Measurements from ENCODE around the gene CASP3.
"Not testable (repeated sequence)": the region's sequence is repeated elsewhere in the genome, so short reads cannot be mapped to it uniquely, and the experiment has no call there.

The CASP3 gene

DNA sequence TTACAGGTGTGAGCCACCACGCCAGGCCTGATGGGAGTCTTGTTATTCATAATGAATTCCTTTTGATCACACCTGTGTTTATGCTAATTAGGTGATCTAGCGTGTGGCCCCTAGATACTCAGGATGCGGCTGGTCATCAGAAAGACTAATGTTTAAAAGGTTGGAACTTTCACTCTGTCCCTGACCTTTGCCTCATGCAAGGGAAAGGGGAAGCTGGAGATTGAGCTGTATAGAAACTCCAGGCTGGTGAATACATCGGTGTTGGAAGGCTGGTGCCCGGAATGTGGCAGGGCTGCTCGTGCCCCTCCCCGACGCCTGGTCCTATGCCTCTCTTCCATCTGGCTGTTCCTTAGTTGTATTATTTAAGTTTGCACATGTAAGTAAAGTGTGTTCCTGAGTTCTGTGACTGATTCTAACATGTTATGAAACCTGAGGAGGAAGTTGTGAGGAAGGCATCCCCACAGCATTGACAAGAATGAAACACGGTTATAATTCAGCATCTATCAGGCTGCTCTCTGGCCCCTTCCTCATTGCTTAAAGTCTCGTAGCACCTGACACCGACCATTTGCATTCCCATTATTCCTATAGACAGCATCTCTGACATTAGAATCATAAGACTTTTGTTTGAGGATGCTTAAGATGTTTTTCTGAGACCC, 28.9 kb downstream of the CASP3 start:
- H2BK12ac ChIP-seq (ENCODE audit: low read length in 2 of 2): no peak overlapping the region
- 95% methylated on average over 8 of the region's 11 CpGs for WGBS

DNA sequence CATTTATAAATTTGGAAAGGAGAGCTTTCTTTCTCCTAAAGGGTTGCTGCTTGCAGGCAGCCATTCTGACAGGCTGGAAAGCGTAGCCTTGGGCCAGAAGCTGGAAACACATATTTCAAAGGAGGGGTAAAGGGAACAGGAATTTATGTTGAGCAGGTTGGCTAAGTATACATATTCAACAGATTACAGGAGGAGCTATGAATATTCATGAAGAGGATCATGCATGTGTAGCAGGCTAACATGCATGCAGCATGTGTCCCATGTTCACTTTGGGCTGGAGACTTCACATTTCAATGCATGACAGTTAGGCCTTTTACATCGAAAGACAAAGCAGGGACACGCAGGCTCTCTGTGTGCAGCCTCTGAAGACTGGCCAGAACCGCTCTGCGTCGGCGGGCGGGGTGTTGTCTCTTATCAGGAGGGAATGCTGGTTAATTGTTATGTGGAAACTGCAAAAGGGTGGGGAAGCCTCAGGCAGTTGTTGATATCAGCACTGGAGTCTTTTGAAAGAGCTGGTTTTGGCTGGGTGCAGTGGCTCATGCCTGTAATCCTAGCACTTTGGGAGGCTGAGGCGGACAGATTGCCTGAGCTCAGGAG, 31.5 kb downstream of the CASP3 start:
- no peak overlapping the region for H3K4me3 ChIP-seq (ENCODE audit: insufficient read depth in 1 of 2, low read depth in 1 of 2, low read length in 2 of 2)
- no peak overlapping the region for H4K91ac ChIP-seq (ENCODE audit: low read length)
- no peak overlapping the region for H3K18ac ChIP-seq (ENCODE audit: low read depth in 1 of 2, low read length in 2 of 2)
- WGBS: 96% methylated on average over 8 of the region's 9 CpGs
- H2BK15ac ChIP-seq (ENCODE audit: low read depth, poor library complexity, severe bottlenecking): no peak overlapping the region
- no peak overlapping the region for H2AFZ ChIP-seq (ENCODE audit: low read depth, low read length)
- H2AK5ac ChIP-seq (ENCODE audit: low read length, severe bottlenecking): no peak overlapping the region
- no peak overlapping the region for H3K4ac ChIP-seq (ENCODE audit: low read depth in 1 of 2, low read length in 2 of 2)
- no peak overlapping the region for H3K4me2 ChIP-seq (ENCODE audit: low read length, poor library complexity, severe bottlenecking)
- H3K4me1 ChIP-seq (ENCODE audit: control insufficient read depth, insufficient read depth, low read depth, low read length): peaks cover 2% of the 10 kb centered on the region
- no peak overlapping the region for H2BK5ac ChIP-seq (ENCODE audit: low read depth, low read length, poor library complexity, severe bottlenecking)
- DNase-seq: no peak
- no peak overlapping the region for H2BK12ac ChIP-seq (ENCODE audit: low read length in 2 of 2)
- H3K23ac ChIP-seq (ENCODE audit: low read length in 2 of 2): no peak overlapping the region
- no peak overlapping the region for H3K27ac ChIP-seq (ENCODE audit: low read length, poor library complexity, severe bottlenecking)
- H3K14ac ChIP-seq (ENCODE audit: low read length in 2 of 2): no peak overlapping the region
- no peaks in the 10 kb centered on the region for H3K27me3 ChIP-seq (ENCODE audit: control insufficient read depth in 1 of 2, insufficient read depth in 1 of 2, low read length in 2 of 2)
- H3K9me3 ChIP-seq (ENCODE audit: control insufficient read depth, low read length): no peaks in the 10 kb centered on the region
- no peak overlapping the region for H2BK120ac ChIP-seq (ENCODE audit: low read depth, low read length)
- no peaks in the 10 kb centered on the region for H3K79me1 ChIP-seq (replicated peaks; ENCODE audit: low read length, poor library complexity, severe bottlenecking)
- no peak overlapping the region for H4K8ac ChIP-seq (ENCODE audit: low read length)
- no peaks in the 10 kb centered on the region for H3K36me3 ChIP-seq (ENCODE audit: control insufficient read depth in 1 of 2, insufficient read depth in 2 of 2, low read depth in 1 of 2, low read length in 2 of 2)
- H3K9ac ChIP-seq (ENCODE audit: low read length): no peak overlapping the region

More for the DNA sequence above, 28.9 kb downstream of the CASP3 start:
- Histone ChIP-seq H3K14ac (ENCODE audit: low read length in 2 of 2) (no peak overlapping the region), H2BK15ac (ENCODE audit: low read depth, poor library complexity, severe bottlenecking) (no peak overlapping the region), H3K27ac (ENCODE audit: low read length, poor library complexity, severe bottlenecking) (no peak overlapping the region), H3K79me1 (replicated peaks; ENCODE audit: low read length, poor library complexity, severe bottlenecking) (no peaks in the 10 kb centered on the region), H3K36me3 (ENCODE audit: control insufficient read depth in 1 of 2, insufficient read depth in 2 of 2, low read depth in 1 of 2, low read length in 2 of 2) (peaks cover 9% of the 10 kb centered on the region in 2 experiments), H3K4me2 (ENCODE audit: low read length, poor library complexity, severe bottlenecking) (no peak overlapping the region), H4K8ac (ENCODE audit: low read length) (no peak overlapping the region), H3K9me3 (ENCODE audit: control insufficient read depth, low read length) (no peaks in the 10 kb centered on the region), H3K4me3 (ENCODE audit: insufficient read depth in 1 of 2, low read depth in 1 of 2, low read length in 2 of 2) (no peak overlapping the region), H4K91ac (ENCODE audit: low read length) (no peak overlapping the region), H3K23ac (ENCODE audit: low read length in 2 of 2) (no peak overlapping the region), H3K27me3 (ENCODE audit: control insufficient read depth in 1 of 2, insufficient read depth in 1 of 2, low read length in 2 of 2) (no peaks in the 10 kb centered on the region), H2BK120ac (ENCODE audit: low read depth, low read length) (no peak overlapping the region), H2AK5ac (ENCODE audit: low read length, severe bottlenecking) (no peak overlapping the region), H3K18ac (ENCODE audit: low read depth in 1 of 2, low read length in 2 of 2) (no peak overlapping the region), H3K4me1 (ENCODE audit: control insufficient read depth, insufficient read depth, low read depth, low read length) (peaks cover 2% of the 10 kb centered on the region), H2BK5ac (ENCODE audit: low read depth, low read length, poor library complexity, severe bottlenecking) (no peak overlapping the region), H3K9ac (ENCODE audit: low read length) (no peak overlapping the region), H2AFZ (ENCODE audit: low read depth, low read length) (no peak overlapping the region), H3K4ac (ENCODE audit: low read depth in 1 of 2, low read length in 2 of 2) (no peak overlapping the region)
- DNase-seq: no peak

DNA sequence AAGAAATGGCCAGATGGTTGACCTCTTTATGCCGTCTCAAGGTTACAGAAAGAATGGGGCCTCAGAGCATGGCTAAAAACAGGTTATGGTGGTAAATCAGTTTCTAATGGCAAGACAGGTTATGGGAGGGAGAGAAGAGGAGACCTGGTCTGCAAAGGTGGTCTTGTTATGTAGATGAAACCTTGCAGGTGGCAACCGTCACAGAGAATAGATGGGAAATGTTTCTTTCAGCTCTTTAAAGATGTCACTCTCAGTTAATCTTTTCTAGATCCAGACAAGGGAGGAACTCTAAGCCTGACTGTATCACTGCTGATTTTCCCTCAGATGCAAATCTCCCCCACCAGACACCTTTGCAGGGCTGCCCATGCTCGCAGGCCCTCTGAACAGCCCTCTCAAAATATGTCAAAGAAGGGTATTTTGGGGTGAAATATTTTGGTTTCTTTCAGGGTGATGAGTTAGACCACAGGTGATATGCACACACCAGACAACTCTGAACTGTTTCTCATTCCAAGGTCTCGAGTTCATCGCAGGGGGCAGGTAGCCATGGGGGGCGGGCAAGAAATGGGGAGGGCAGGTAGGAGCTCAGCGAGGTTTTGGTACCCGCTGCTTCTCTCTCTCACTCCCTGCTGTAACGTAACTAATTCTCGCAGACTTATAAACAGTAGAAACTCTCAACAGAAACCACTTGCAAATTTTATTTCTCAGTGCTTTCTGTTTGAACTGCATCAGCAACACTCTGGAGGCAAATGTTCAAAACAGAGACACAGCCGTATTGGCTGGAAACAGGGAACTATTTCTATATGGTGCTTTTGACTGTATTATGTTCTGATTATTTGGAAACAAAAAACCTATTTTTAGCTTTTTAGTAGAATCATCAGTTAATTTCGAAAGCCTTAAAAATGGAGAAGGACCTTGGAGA, 32.4 kb downstream of the CASP3 start:
- peaks cover 2% of the 10 kb centered on the region for H3K4me1 ChIP-seq (ENCODE audit: control insufficient read depth, insufficient read depth, low read depth, low read length)

GRCh38 chr4:184616168-184616567, 33.1 kb downstream of the CASP3 start:
- H3K27me3 ChIP-seq (ENCODE audit: control insufficient read depth in 1 of 2, insufficient read depth in 1 of 2, low read length in 2 of 2); H4K91ac ChIP-seq (ENCODE audit: low read length); H2BK15ac ChIP-seq (ENCODE audit: low read depth, poor library complexity, severe bottlenecking); H3K4me1 ChIP-seq (ENCODE audit: control insufficient read depth, insufficient read depth, low read depth, low read length); H4K8ac ChIP-seq (ENCODE audit: low read length); H3K36me3 ChIP-seq (ENCODE audit: control insufficient read depth in 1 of 2, insufficient read depth in 2 of 2, low read depth in 1 of 2, low read length in 2 of 2); H3K27ac ChIP-seq (ENCODE audit: low read length, poor library complexity, severe bottlenecking); H2AK5ac ChIP-seq (ENCODE audit: low read length, severe bottlenecking); H2AFZ ChIP-seq (ENCODE audit: low read depth, low read length); H3K79me1 ChIP-seq (replicated peaks; ENCODE audit: low read length, poor library complexity, severe bottlenecking); H3K23ac ChIP-seq (ENCODE audit: low read length in 2 of 2); H2BK120ac ChIP-seq (ENCODE audit: low read depth, low read length); H3K9ac ChIP-seq (ENCODE audit: low read length); H2BK5ac ChIP-seq (ENCODE audit: low read depth, low read length, poor library complexity, severe bottlenecking); H3K9me3 ChIP-seq (ENCODE audit: control insufficient read depth, low read length); H3K4me3 ChIP-seq (ENCODE audit: insufficient read depth in 1 of 2, low read depth in 1 of 2, low read length in 2 of 2); H3K4ac ChIP-seq (ENCODE audit: low read depth in 1 of 2, low read length in 2 of 2); H3K4me2 ChIP-seq (ENCODE audit: low read length, poor library complexity, severe bottlenecking); H3K14ac ChIP-seq (ENCODE audit: low read length in 2 of 2); H2BK12ac ChIP-seq (ENCODE audit: low read length in 2 of 2); DNase-seq; H3K18ac ChIP-seq (ENCODE audit: low read depth in 1 of 2, low read length in 2 of 2): not testable (repeated sequence)
- WGBS: 33% methylated on average over 1 of the region's 2 CpGs

More for the DNA sequence above, 32.4 kb downstream of the CASP3 start:
- no peak for DNase-seq
- Histone ChIP-seq H2AK5ac (ENCODE audit: low read length, severe bottlenecking) (no peak overlapping the region), H3K4me3 (ENCODE audit: insufficient read depth in 1 of 2, low read depth in 1 of 2, low read length in 2 of 2) (no peak overlapping the region), H3K9ac (ENCODE audit: low read length) (no peak overlapping the region), H3K79me1 (replicated peaks; ENCODE audit: low read length, poor library complexity, severe bottlenecking) (no peaks in the 10 kb centered on the region), H2BK5ac (ENCODE audit: low read depth, low read length, poor library complexity, severe bottlenecking) (no peak overlapping the region), H2BK120ac (ENCODE audit: low read depth, low read length) (no peak overlapping the region), H3K23ac (ENCODE audit: low read length in 2 of 2) (no peak overlapping the region), H2AFZ (ENCODE audit: low read depth, low read length) (no peak overlapping the region), H3K36me3 (ENCODE audit: control insufficient read depth in 1 of 2, insufficient read depth in 2 of 2, low read depth in 1 of 2, low read length in 2 of 2) (no peaks in the 10 kb centered on the region), H3K27me3 (ENCODE audit: control insufficient read depth in 1 of 2, insufficient read depth in 1 of 2, low read length in 2 of 2) (no peaks in the 10 kb centered on the region), H3K14ac (ENCODE audit: low read length in 2 of 2) (no peak overlapping the region), H2BK12ac (ENCODE audit: low read length in 2 of 2) (no peak overlapping the region), H3K9me3 (ENCODE audit: control insufficient read depth, low read length) (no peaks in the 10 kb centered on the region), H3K4me2 (ENCODE audit: low read length, poor library complexity, severe bottlenecking) (no peak overlapping the region), H4K91ac (ENCODE audit: low read length) (no peak overlapping the region), H3K27ac (ENCODE audit: low read length, poor library complexity, severe bottlenecking) (no peak overlapping the region), H2BK15ac (ENCODE audit: low read depth, poor library complexity, severe bottlenecking) (no peak overlapping the region), H4K8ac (ENCODE audit: low read length) (no peak overlapping the region), H3K4ac (ENCODE audit: low read depth in 1 of 2, low read length in 2 of 2) (no peak overlapping the region), H3K18ac (ENCODE audit: low read depth in 1 of 2, low read length in 2 of 2) (no peak overlapping the region)
- WGBS: 83% methylated on average over 10 of the region's 12 CpGs
